GM21360 (cell line): ENCODE results near the gene VSX1.

Experiments used
- ATAC-seq: cut with Tn5 transposase; IDR thresholded peaks from one replicate; pipeline ENCODE4 v1.9.1; 2021; ENCODE audit warnings: mild to moderate bottlenecking, moderate library complexity; ENCODE audit not compliant: unreplicated experiment

Gene VSX1

GRCh38 chr20:25042531-25043498 lies 39.1 kb downstream of the VSX1 start:
- ATAC-seq: peak; percentile 93

GRCh38 chr20:25041813-25042530 lies 40.0 kb downstream of the VSX1 start:
- ATAC-seq: no peak

- ATAC-seq: no peak
Observed at GRCh38 chr20:25040438-25040831, 41.5 kb downstream of the VSX1 start.

GRCh38 chr20:25039697-25040437 lies 42.1 kb downstream of the VSX1 start:
- ATAC-seq: no peak

GRCh38 chr20:25038591-25039015 lies 43.3 kb downstream of the VSX1 start:
- ATAC-seq: no peak

GRCh38 chr20:25038103-25038410 lies 43.9 kb downstream of the VSX1 start:
- ATAC-seq: no peak

GRCh38 chr20:25037288-25038102 lies 44.4 kb downstream of the VSX1 start:
- ATAC-seq: no peak

GRCh38 chr20:25036331-25036936 lies 45.5 kb downstream of the VSX1 start:
- ATAC-seq: no peak

- no peak for ATAC-seq
Observed at GRCh38 chr20:25035921-25036320, 46.0 kb downstream of the VSX1 start.

GRCh38 chr20:25033924-25034300 lies 48.0 kb downstream of the VSX1 start:
- no peak for ATAC-seq

GRCh38 chr20:25033265-25033923 lies 48.5 kb downstream of the VSX1 start:
- ATAC-seq: no peak

- ATAC-seq: no peak
Observed at GRCh38 chr20:25032478-25033264, 49.3 kb downstream of the VSX1 start.

GRCh38 chr20:25032065-25032477 lies 49.9 kb downstream of the VSX1 start:
- ATAC-seq: no peak

- no peak for ATAC-seq
Observed at GRCh38 chr20:25031241-25031640, 50.7 kb downstream of the VSX1 start.

- no peak for ATAC-seq
Observed at GRCh38 chr20:25030649-25031207, 51.2 kb downstream of the VSX1 start.

GRCh38 chr20:25030007-25030648 lies 51.8 kb downstream of the VSX1 start:
- ATAC-seq: no peak

GRCh38 chr20:25025986-25026605 lies 55.8 kb downstream of the VSX1 start:
- ATAC-seq: no peak
